GM23338 (cell line): ENCODE data around the gene MTHFSD. TPM values are rescaled to one million over a fixed set of nuclear protein-coding genes. Genes with fewer than 3 reads are reported as not detected.

Source experiments
- ATAC-seq: fragments of 200-7000 bp; cut with Tn5 transposase; 3 replicates; pipeline ENCODE4 v1.9.1; 2020
- DNase-seq: peaks from one replicate; pipeline ENCODE4 v3.0.0-alpha.2; 2015; ENCODE audit warnings: low spot score
- H2AFZ ChIP-seq: fragments of 200-600 bp; sonication (generic); 2 replicates; pipeline ENCODE4 v1.8.0; 2016; ENCODE audit warnings: antibody characterized with exemption, mild to moderate bottlenecking, moderate library complexity
- H3F3A ChIP-seq: fragments of 200-600 bp; sonication (generic); replicated peaks from 2 replicates; pipeline ENCODE4 v1.8.0; 2017; ENCODE audit warnings: antibody characterized with exemption, mixed run types, low read depth
- H3K27ac ChIP-seq: fragments of 200-600 bp; sonication (generic); 2 replicates; pipeline ENCODE4 v1.6.1; 2016; ENCODE audit warnings: low read depth
- H3K27me3 ChIP-seq: fragments of 200-600 bp; sonication (generic); 2 replicates; pipeline ENCODE4 v1.8.0; 2016; ENCODE audit warnings: mild to moderate bottlenecking, mixed run types, moderate library complexity; ENCODE audit not compliant: insufficient read depth
- H3K36me3 ChIP-seq: fragments of 200-600 bp; sonication (generic); 2 replicates; pipeline ENCODE4 v1.8.0; 2016; ENCODE audit warnings: mild to moderate bottlenecking; ENCODE audit not compliant: insufficient read depth
- H3K4me1 ChIP-seq: fragments of 200-600 bp; sonication (generic); 2 replicates; pipeline ENCODE4 v1.8.0; 2016; ENCODE audit warnings: mild to moderate bottlenecking, moderate library complexity; ENCODE audit not compliant: insufficient read depth
- H3K4me2 ChIP-seq: fragments of 200-600 bp; sonication (generic); 2 replicates; pipeline ENCODE4 v1.7.1; 2017; ENCODE audit warnings: mixed run types
- H3K4me3 ChIP-seq: fragments of 200-600 bp; sonication (generic); 2 replicates; pipeline ENCODE4 v1.6.1; 2016; ENCODE audit warnings: mixed run types
- H3K79me2 ChIP-seq: fragments of 200-600 bp; sonication (generic); replicated peaks from 2 replicates; pipeline ENCODE4 v1.8.0; 2017; ENCODE audit warnings: mild to moderate bottlenecking; ENCODE audit not compliant: insufficient read depth
- H3K9me2 ChIP-seq: fragments of 200-600 bp; sonication (generic); 2 replicates; pipeline ENCODE4 v1.8.0; 2017; ENCODE audit not compliant: insufficient read depth
- H4K20me1 ChIP-seq: fragments of 200-600 bp; sonication (generic); replicated peaks from 2 replicates; pipeline ENCODE4 v1.8.0; 2017; ENCODE audit warnings: mild to moderate bottlenecking; ENCODE audit not compliant: insufficient read depth
- H3K27ac Mint-ChIP-seq: 2 replicates; pipeline ENCODE4 v1.8.0; 2020; ENCODE audit warnings: inconsistent platforms, mild to moderate bottlenecking, moderate library complexity, mixed read lengths
- H3K27me3 Mint-ChIP-seq: 3 replicates; pipeline ENCODE4 v1.8.0; 2022; ENCODE audit warnings: low read depth, mild to moderate bottlenecking, moderate library complexity, mixed read lengths, inconsistent platforms; ENCODE audit not compliant: insufficient read depth, poor library complexity
- H3K36me3 Mint-ChIP-seq: 3 replicates; pipeline ENCODE4 v1.8.0; 2021; ENCODE audit warnings: low read depth, mild to moderate bottlenecking, inconsistent platforms, moderate library complexity, mixed read lengths
- H3K4me1 Mint-ChIP-seq: 3 replicates; pipeline ENCODE4 v1.8.0; 2020; ENCODE audit warnings: mild to moderate bottlenecking, inconsistent platforms, mixed read lengths
- H3K4me3 Mint-ChIP-seq: 3 replicates; pipeline ENCODE4 v1.8.0; 2021; ENCODE audit warnings: moderate library complexity, mild to moderate bottlenecking, inconsistent platforms, mixed read lengths
- H3K9me3 Mint-ChIP-seq: 3 replicates; pipeline ENCODE4 v1.8.0; 2020; ENCODE audit warnings: moderate library complexity, mild to moderate bottlenecking, inconsistent platforms, mixed read lengths
- CREB1 ChIP-seq: fragments of 250-450 bp; sonication (Bioruptor Pico); IDR thresholded peaks from 2 replicates; pipeline ENCODE4 v1.5.0; 2020; ENCODE audit warnings: low read depth, mild to moderate bottlenecking, moderate library complexity
- CTCF ChIP-seq, 2 experiments: fragments of 200-600 bp in 1 of 2; sonication (generic) in 1 of 2; conservative IDR thresholded peaks; 2 replicates each; pipeline versions ENCODE4 v1.5.1 to v1.6.1; 2016 to 2017; ENCODE audit warnings: antibody characterized with exemption in 2 of 2, low read depth in 2 of 2, mild to moderate bottlenecking in 2 of 2, moderate library complexity in 1 of 2
- ETS1 ChIP-seq: IDR thresholded peaks from 2 replicates; pipeline ENCODE4 v1.6.1; 2016; ENCODE audit warnings: antibody characterized with exemption
- EZH2 ChIP-seq: fragments of 200-600 bp; sonication (generic); IDR thresholded peaks from one replicate; pipeline ENCODE4 v1.8.0; 2017; ENCODE audit warnings: antibody characterized with exemption, mild to moderate bottlenecking, low read depth; ENCODE audit not compliant: unreplicated experiment
- EZH2phosphoT487 ChIP-seq: fragments of 200-600 bp; sonication (generic); IDR thresholded peaks from one replicate; pipeline ENCODE4 v1.8.1; 2018; ENCODE audit warnings: antibody characterized with exemption; ENCODE audit not compliant: unreplicated experiment
- JUNB ChIP-seq: IDR thresholded peaks from one replicate; pipeline ENCODE4 v1.6.1; 2016; ENCODE audit warnings: antibody characterized with exemption; ENCODE audit not compliant: unreplicated experiment
- NANOG ChIP-seq: IDR thresholded peaks from 2 replicates; pipeline ENCODE4 v1.6.1; 2016; ENCODE audit warnings: antibody characterized with exemption, borderline replicate concordance
- POLR2AphosphoS5 ChIP-seq: IDR thresholded peaks from 2 replicates; pipeline ENCODE4 v1.6.1; 2016; ENCODE audit warnings: antibody characterized with exemption, low read depth
- REST ChIP-seq: IDR thresholded peaks from one replicate; pipeline ENCODE4 v1.6.1; 2018; ENCODE audit warnings: antibody characterized with exemption; ENCODE audit not compliant: unreplicated experiment
- STAT1 ChIP-seq: IDR thresholded peaks from one replicate; pipeline ENCODE4 v1.6.1; 2016; ENCODE audit warnings: antibody characterized with exemption; ENCODE audit not compliant: unreplicated experiment
- ZNF114 ChIP-seq: fragments of 250-450 bp; sonication (Bioruptor Pico); IDR thresholded peaks from 2 replicates; pipeline ENCODE4 v1.5.0; 2020; ENCODE audit warnings: mild to moderate bottlenecking, moderate library complexity
- ZNF331 ChIP-seq: fragments of 250-450 bp; sonication (Bioruptor Pico); IDR thresholded peaks from 2 replicates; pipeline ENCODE4 v1.5.0; 2020; ENCODE audit warnings: low read depth, mild to moderate bottlenecking, moderate library complexity
- ZNF462 ChIP-seq: fragments of 250-450 bp; sonication (Bioruptor Pico); IDR thresholded peaks from 2 replicates; pipeline ENCODE4 v1.5.0; 2020; ENCODE audit warnings: mild to moderate bottlenecking, moderate library complexity
- polyA plus RNA-seq: library from polyadenylated mRNA; unstranded; fragments of >200 nt; fragmentation: Nextera tagmentation; extraction: Ambion mirVana; gene quantifications from 2 replicates; pipeline ENCODE4 v1.2.1, GENCODE V29; 2016
- total RNA-seq: library from RNA; depleted of rRNA; stranded (reverse); fragments of >200 nt; shearing (Covaris generic); gene quantifications from 2 replicates; pipeline ENCODE4 v1.2.3, GENCODE V29; 2014

The MTHFSD gene
- total and polyA plus RNA-seq, 2 experiments from 2014 or later: 7.2 to 8.1 TPM

GRCh38 chr16:86555704-86556075 lies 655 bp upstream of the MTHFSD start:
- Histone ChIP-seq H2AFZ (peak overlapping the region; percentile 84), H3K27me3 (no peaks in the 10 kb centered on the region), H3K4me2 (peak overlapping the region; percentile 87), H3K4me3 (peak overlapping the region; percentile 88), H3K4me1 (no peaks in the 10 kb centered on the region), H3F3A (no peaks in the 10 kb centered on the region), H3K36me3 (peaks cover 4% of the 10 kb centered on the region; the same call in 1 of the 2 replicates), H3K79me2 (no peaks in the 10 kb centered on the region), H3K27ac (0 out of 2 replicates have a peak overlapping the region, but pooled peaks have one; percentile 4), H4K20me1 (no peaks in the 10 kb centered on the region), H3K9me2 (peaks cover 2% of the 10 kb centered on the region; the same call in 1 of the 2 replicates)
- H3K36me3 Mint-ChIP-seq: peaks cover 6% of the 10 kb centered on the region; the same call in 2 of the 3 replicates
- peaks cover 5% of the 10 kb centered on the region; the same call in 1 of the 3 replicates for H3K9me3 Mint-ChIP-seq
- DNase-seq (peak; percentile 1), ATAC-seq (no peak)
- peaks cover 14% of the 10 kb centered on the region for H3K27me3 Mint-ChIP-seq
- H3K4me3 Mint-ChIP-seq: peak overlapping the region; percentile 94
- TF ChIP-seq EZH2: no peak
- TF ChIP-seq STAT1: no peak
- TF ChIP-seq POLR2AphosphoS5: no peak
- TF ChIP-seq ZNF462 (CRISPR knock-in tag): no peak
- TF ChIP-seq NANOG: no peak
- TF ChIP-seq ZNF114 (CRISPR knock-in tag): no peak
- TF ChIP-seq JUNB: no peak
- TF ChIP-seq ZNF331 (CRISPR knock-in tag): no peak
- no peak for TF ChIP-seq EZH2phosphoT487
- TF ChIP-seq REST: no peak
- TF ChIP-seq CTCF (conservative IDR thresholded peaks at IDR 0.05; ENCODE audit: low read depth in 2 of 2): no peak
- TF ChIP-seq ETS1: no peak
- TF ChIP-seq CREB1 (CRISPR knock-in tag): no peak
- peak overlapping the region; percentile 77; the same call in 1 of the 2 replicates for H3K27ac Mint-ChIP-seq
- peaks cover 6% of the 10 kb centered on the region for H3K4me1 Mint-ChIP-seq
